ENCODE measurements around the gene MS4A13.

The MS4A13 gene

GRCh38 chr11:60566776-60567175, 51.6 kb downstream of the MS4A13 start:
- Histone ChIP-seq H3K4me3 (no peak overlapping the region), H3K4me1 (no peaks in the 10 kb centered on the region), H3K27me3 (ENCODE audit: low read depth) (no peaks in the 10 kb centered on the region), H3K36me3 (replicated peaks) (no peaks in the 10 kb centered on the region), H3K9me3 (no peaks in the 10 kb centered on the region)
- no peak for DNase-seq (ENCODE audit: low spot score in 2 of 2)
- in situ Hi-C loops (cut with MboI; ENCODE audit: low sequenced_read_pairs), result no loop called here

GRCh38 chr11:60570970-60571369, 55.8 kb downstream of the MS4A13 start:
- no peaks in the 10 kb centered on the region for H3K27me3 ChIP-seq (ENCODE audit: low read depth)
- in situ Hi-C loops (cut with MboI; ENCODE audit: low sequenced_read_pairs), result no loop called here
- no peaks in the 10 kb centered on the region for H3K9me3 ChIP-seq
- no peak for DNase-seq (ENCODE audit: low spot score in 2 of 2)
- H3K4me3 ChIP-seq, result no peak overlapping the region
- no peaks in the 10 kb centered on the region for H3K36me3 ChIP-seq (replicated peaks)
- H3K4me1 ChIP-seq, result no peaks in the 10 kb centered on the region

GRCh38 chr11:60589611-60590010, 74.4 kb downstream of the MS4A13 start:
- in situ Hi-C loops (cut with MboI; ENCODE audit: low sequenced_read_pairs), result no loop called here
- DNase-seq (ENCODE audit: low spot score in 2 of 2), result no peak
- H3K27me3 ChIP-seq (ENCODE audit: low read depth), result no peaks in the 10 kb centered on the region
- no peaks in the 10 kb centered on the region for H3K9me3 ChIP-seq
- no peaks in the 10 kb centered on the region for H3K4me1 ChIP-seq
- no peaks in the 10 kb centered on the region for H3K36me3 ChIP-seq (replicated peaks)
- H3K4me3 ChIP-seq, result no peak overlapping the region

All from HAP-1 (cell line).